Upper lobe of left lung (tissue), 4 donors: ENCODE measurements around the gene GTPBP4.

Source experiments
- POLR2A ChIP-seq, 4 donors: fragments of 450-650 bp; IDR thresholded peaks; one replicate each; pipeline ENCODE4 v1.5.1; 2016 to 2017; ENCODE audit warnings: antibody characterized with exemption in 4 of 4, mild to moderate bottlenecking in 2 of 4
- POLR2AphosphoS5 ChIP-seq, 2 donors: sonication (generic); formaldehyde crosslinking; IDR thresholded peaks; one replicate each; pipeline ENCODE4 v1.5.1; 2017; ENCODE audit warnings: antibody characterized with exemption in 2 of 2

GRCh38 chr10:971150-971542 lies 17.1 kb upstream of the GTPBP4 start:
- no peak for TF ChIP-seq POLR2A (IDR thresholded peaks at IDR 0.05)
- no peak for TF ChIP-seq POLR2AphosphoS5 (IDR thresholded peaks at IDR 0.05)
